PC-3 (cell line): Measurements from ENCODE around the gene FAM222A. TPM values are rescaled to one million over a fixed set of nuclear protein-coding genes. Genes with fewer than 3 reads are reported as not detected.

ENCODE experiments used
- ATAC-seq: fragments of 200-7000 bp; cut with Tn5 transposase; 2 replicates; pipeline ENCODE4 v1.9.1; 2020; ENCODE audit warnings: mild to moderate bottlenecking, moderate library complexity
- BruUV-seq: library from RNA; stranded (reverse); fragments of 400-500 nt; replicated peaks from 2 replicates; lab custom pipeline; 2021; lab: Mats Ljungman, UMichigan
- CTCF ChIA-PET: fragments of 300-600 bp; sonication (Branson Sonifier 250); formaldehyde crosslinking; loops from one replicate; lab custom pipeline; 2022; ENCODE audit warnings: antibody characterized with exemption; lab: Charles Lee
- POLR2A ChIA-PET: fragments of 300-600 bp; sonication (Branson Sonifier 250); formaldehyde crosslinking; loops from one replicate; lab custom pipeline; 2022; ENCODE audit warnings: antibody characterized with exemption; ENCODE audit not compliant: unreplicated experiment; lab: Charles Lee
- DNase-seq: peaks from one replicate; pipeline ENCODE4 v3.0.0-alpha.2; 2015
- H2AFZ ChIP-seq: fragments of 300-600 bp; sonication (generic); 2 replicates; pipeline ENCODE4 v1.6.0; 2016; ENCODE audit warnings: antibody characterized with exemption, low read length
- H3F3A ChIP-seq: fragments of 300-600 bp; sonication (generic); one replicate; pipeline ENCODE4 v1.6.0; 2017; ENCODE audit warnings: antibody characterized with exemption, low read length, control low read depth, mild to moderate bottlenecking; ENCODE audit not compliant: unreplicated experiment
- H3K27ac ChIP-seq: fragments of 300-600 bp; sonication (generic); 2 replicates; pipeline ENCODE4 v1.5.1; 2016; ENCODE audit warnings: mild to moderate bottlenecking, low read length
- H3K27me3 ChIP-seq: fragments of 300-600 bp; sonication (generic); 2 replicates; pipeline ENCODE4 v1.6.1; 2016; ENCODE audit warnings: low read length, mixed read lengths
- H3K36me3 ChIP-seq: fragments of 300-600 bp; sonication (generic); 2 replicates; pipeline ENCODE4 v1.6.1; 2016; ENCODE audit warnings: low read depth, mixed run types, low read length, mixed read lengths
- H3K4me1 ChIP-seq: fragments of 300-600 bp; sonication (generic); 2 replicates; pipeline ENCODE4 v1.5.1; 2016; ENCODE audit warnings: low read length; ENCODE audit not compliant: insufficient read depth
- H3K4me2 ChIP-seq: fragments of 300-600 bp; sonication (generic); 2 replicates; pipeline ENCODE4 v1.6.0; 2016; ENCODE audit warnings: low read length
- H3K4me3 ChIP-seq: fragments of 300-600 bp; sonication (generic); 2 replicates; pipeline ENCODE4 v1.5.1; 2016; ENCODE audit warnings: mild to moderate bottlenecking, low read length, mixed read lengths
- H3K79me2 ChIP-seq: fragments of 300-600 bp; sonication (generic); 2 replicates; pipeline ENCODE4 v1.6.1; 2017; ENCODE audit warnings: low read length, mixed read lengths
- H3K9ac ChIP-seq: fragments of 300-600 bp; sonication (generic); 2 replicates; pipeline ENCODE4 v1.6.0; 2016; ENCODE audit warnings: mild to moderate bottlenecking, low read length
- H3K9me2 ChIP-seq: fragments of 300-600 bp; sonication (generic); replicated peaks from 2 replicates; pipeline ENCODE4 v1.6.1; 2016; ENCODE audit warnings: mixed run types, low read length, mixed read lengths
- H3K9me3 ChIP-seq: fragments of 300-600 bp; sonication (generic); 2 replicates; pipeline ENCODE4 v1.6.1; 2016; ENCODE audit warnings: low read length, mixed read lengths
- H4K20me1 ChIP-seq: fragments of 300-600 bp; sonication (generic); 2 replicates; pipeline ENCODE4 v1.6.1; 2016; ENCODE audit warnings: low read length, mixed read lengths
- EZH2 ChIP-seq: fragments of 300-600 bp; sonication (generic); IDR thresholded peaks from one replicate; pipeline ENCODE4 v1.6.1; 2017; ENCODE audit warnings: antibody characterized with exemption, mild to moderate bottlenecking, low read length; ENCODE audit not compliant: unreplicated experiment
- EZH2phosphoT487 ChIP-seq: fragments of 300-600 bp; sonication (generic); IDR thresholded peaks from 2 replicates; pipeline ENCODE4 v1.6.1; 2018; ENCODE audit warnings: mild to moderate bottlenecking, antibody characterized with exemption, low read length, borderline replicate concordance
- intact Hi-C: fragments of 100-400 bp; cut with micrococcal nuclease; formaldehyde crosslinking; loops from 2 replicates; pipeline ENCODE4 v1.9.0; 2023
- total RNA-seq: library from RNA; depleted of rRNA; stranded (reverse); fragments of >200 nt; gene quantifications from 2 replicates; pipeline ENCODE4 v1.2.3, GENCODE V29; 2014
- TF ChIP-seq, protein P1 (sequence below): fragments of 300-600 bp; sonication (generic); conservative IDR thresholded peaks from 2 replicates; pipeline ENCODE4 v1.5.1; 2017; ENCODE audit warnings: antibody characterized with exemption, low read depth, mild to moderate bottlenecking, low read length

FAM222A gene
- total RNA-seq, 1 experiment from 2014 or later, result 11.7 TPM

DNA sequence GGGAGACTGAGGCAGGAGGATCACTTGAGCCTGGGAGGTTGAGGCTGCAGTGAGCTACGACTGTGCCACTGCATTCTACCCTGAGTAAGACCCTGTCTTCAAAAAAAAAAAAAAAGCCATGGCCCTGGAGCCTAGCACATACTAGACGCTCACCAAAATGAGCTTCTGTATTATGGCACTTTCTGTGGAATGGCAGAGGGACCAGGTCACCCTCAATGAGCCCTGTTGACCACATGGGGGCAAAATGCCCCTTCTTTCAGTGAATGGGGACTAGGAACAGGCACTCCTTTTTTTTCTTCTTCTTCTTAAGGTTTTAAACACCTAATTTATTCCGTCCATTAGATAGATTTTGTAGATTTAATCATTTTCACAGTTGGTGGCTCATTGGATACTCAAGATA, 50.5 kb downstream of the FAM222A start:
- DNase-seq, result no peak

DNA sequence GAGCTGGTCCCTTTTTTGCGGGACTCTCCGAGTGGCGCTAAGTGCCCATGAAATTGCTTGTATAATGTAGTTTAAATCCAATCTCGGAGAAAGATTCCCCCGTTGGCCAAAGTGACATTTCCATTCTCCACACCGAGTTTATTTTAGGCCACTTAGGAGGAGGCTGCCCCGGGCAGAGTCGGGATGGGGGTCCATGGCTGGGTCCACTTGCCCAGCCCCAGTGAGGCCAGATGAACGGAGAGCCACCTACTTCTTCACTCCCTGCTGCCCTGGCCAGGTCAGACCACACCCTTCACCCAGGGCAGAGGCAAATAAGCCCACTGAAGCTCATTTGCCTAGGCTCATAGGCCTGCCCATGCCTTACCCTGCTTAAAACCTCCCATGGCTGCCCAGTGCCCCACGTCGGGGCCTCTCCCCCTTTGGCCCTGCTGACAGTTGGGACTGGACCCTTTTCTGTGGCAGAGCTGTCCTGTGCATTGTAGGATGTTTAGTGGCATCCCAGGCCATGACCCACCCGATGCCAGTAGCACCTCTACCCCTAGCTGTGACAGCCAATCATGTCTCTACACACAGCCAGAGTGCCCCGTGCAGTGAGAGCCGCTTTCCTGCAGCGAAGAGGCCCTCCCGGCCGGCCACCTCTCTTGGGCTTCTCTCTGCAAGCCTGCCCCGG, 51.3 kb downstream of the FAM222A start:
- CTCF ChIA-PET, result interaction anchor here (0.5 kb wide), 1 partner anchor 221 kb away, joined by 3 read pairs; no protein-coding TSS in a partner anchor

More for the DNA sequence above, 50.5 kb downstream of the FAM222A start:
- Histone ChIP-seq H3K9ac (no peak overlapping the region), H2AFZ (no peak overlapping the region), H3K4me1 (peaks cover 6% of the 10 kb centered on the region), H3K9me2 (no peaks in the 10 kb centered on the region), H3K36me3 (no peaks in the 10 kb centered on the region; the same call in 1 of the 2 replicates), H4K20me1 (no peaks in the 10 kb centered on the region), H3K27ac (no peak overlapping the region), H3K4me2 (no peak overlapping the region), H3F3A (no peaks in the 10 kb centered on the region), H3K9me3 (no peaks in the 10 kb centered on the region), H3K4me3 (no peak overlapping the region), H3K27me3 (no peaks in the 10 kb centered on the region), H3K79me2 (peaks cover 6% of the 10 kb centered on the region; the same call in 1 of the 2 replicates)
- TF ChIP-seq, protein P1, sequence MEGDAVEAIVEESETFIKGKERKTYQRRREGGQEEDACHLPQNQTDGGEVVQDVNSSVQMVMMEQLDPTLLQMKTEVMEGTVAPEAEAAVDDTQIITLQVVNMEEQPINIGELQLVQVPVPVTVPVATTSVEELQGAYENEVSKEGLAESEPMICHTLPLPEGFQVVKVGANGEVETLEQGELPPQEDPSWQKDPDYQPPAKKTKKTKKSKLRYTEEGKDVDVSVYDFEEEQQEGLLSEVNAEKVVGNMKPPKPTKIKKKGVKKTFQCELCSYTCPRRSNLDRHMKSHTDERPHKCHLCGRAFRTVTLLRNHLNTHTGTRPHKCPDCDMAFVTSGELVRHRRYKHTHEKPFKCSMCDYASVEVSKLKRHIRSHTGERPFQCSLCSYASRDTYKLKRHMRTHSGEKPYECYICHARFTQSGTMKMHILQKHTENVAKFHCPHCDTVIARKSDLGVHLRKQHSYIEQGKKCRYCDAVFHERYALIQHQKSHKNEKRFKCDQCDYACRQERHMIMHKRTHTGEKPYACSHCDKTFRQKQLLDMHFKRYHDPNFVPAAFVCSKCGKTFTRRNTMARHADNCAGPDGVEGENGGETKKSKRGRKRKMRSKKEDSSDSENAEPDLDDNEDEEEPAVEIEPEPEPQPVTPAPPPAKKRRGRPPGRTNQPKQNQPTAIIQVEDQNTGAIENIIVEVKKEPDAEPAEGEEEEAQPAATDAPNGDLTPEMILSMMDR, result 0 out of 2 replicates have a peak, but pooled peaks have one; percentile 25
- TF ChIP-seq EZH2phosphoT487 (no peak), EZH2 (no peak)
- ATAC-seq, result no peak
- no TSS peak for BruUV-seq
- POLR2A ChIA-PET, result interaction anchor here (0.7 kb wide), 1 partner anchor 11 kb away, joined by 3 read pairs; no protein-coding TSS in a partner anchor
- CTCF ChIA-PET, result no interaction called here
- intact Hi-C loops, result no loop called here

DNA sequence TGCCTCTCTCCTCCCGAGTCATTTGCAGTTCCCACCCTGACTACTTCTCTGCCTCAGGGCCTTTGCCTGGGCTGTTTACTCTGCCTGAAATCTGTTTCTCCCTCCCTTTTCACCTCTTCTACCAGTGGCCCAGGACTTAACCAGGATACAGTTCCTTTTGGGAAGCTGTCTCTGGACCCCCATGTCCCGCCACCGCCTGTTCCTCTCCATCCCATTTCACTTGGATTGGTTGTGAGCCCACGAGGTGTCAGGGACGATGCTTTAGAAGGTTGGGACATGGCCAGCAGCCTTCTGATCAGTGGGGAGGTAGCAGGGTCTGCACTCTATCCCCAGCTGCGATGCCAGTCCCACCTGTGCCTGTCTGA, 51.8 kb downstream of the FAM222A start:
- H3K27me3 ChIP-seq, result no peaks in the 10 kb centered on the region
- H3K9me2 ChIP-seq, result no peaks in the 10 kb centered on the region
- no peak overlapping the region for H3K9ac ChIP-seq
- no TSS peak for BruUV-seq
- H3F3A ChIP-seq, result no peaks in the 10 kb centered on the region
- H3K4me2 ChIP-seq, result no peak overlapping the region
- H3K4me3 ChIP-seq, result no peak overlapping the region
- H3K4me1 ChIP-seq, result peaks cover 6% of the 10 kb centered on the region
- H4K20me1 ChIP-seq, result no peaks in the 10 kb centered on the region
- ATAC-seq (no peak), DNase-seq (no peak)
- no peak overlapping the region for H2AFZ ChIP-seq
- no peak overlapping the region for H3K27ac ChIP-seq
- H3K9me3 ChIP-seq, result no peaks in the 10 kb centered on the region
- TF ChIP-seq EZH2phosphoT487 (no peak), EZH2 (no peak)
- TF ChIP-seq, protein P1, result no peak
- intact Hi-C loops, result no loop called here
- POLR2A ChIA-PET, result no interaction called here
- no peaks in the 10 kb centered on the region; the same call in 1 of the 2 replicates for H3K36me3 ChIP-seq
- peaks cover 6% of the 10 kb centered on the region; the same call in 1 of the 2 replicates for H3K79me2 ChIP-seq
- CTCF ChIA-PET, result no interaction called here

More for the DNA sequence above, 51.3 kb downstream of the FAM222A start:
- Histone ChIP-seq H4K20me1 (no peaks in the 10 kb centered on the region), H3K4me3 (no peak overlapping the region), H3K79me2 (peaks cover 6% of the 10 kb centered on the region; the same call in 1 of the 2 replicates), H3K36me3 (no peaks in the 10 kb centered on the region; the same call in 1 of the 2 replicates), H3F3A (no peaks in the 10 kb centered on the region), H3K4me2 (no peak overlapping the region), H3K9me2 (no peaks in the 10 kb centered on the region), H3K27me3 (no peaks in the 10 kb centered on the region), H2AFZ (no peak overlapping the region), H3K27ac (no peak overlapping the region), H3K9me3 (no peaks in the 10 kb centered on the region), H3K4me1 (peaks cover 6% of the 10 kb centered on the region), H3K9ac (no peak overlapping the region)
- no peak for DNase-seq
- no peak for TF ChIP-seq EZH2
- POLR2A ChIA-PET, result no interaction called here
- ATAC-seq, result no peak
- intact Hi-C loops, result no loop called here
- no TSS peak for BruUV-seq
